Peyer's patch (tissue), 4 donors: Measurements from ENCODE around the gene NDNF. TPM values are rescaled to one million over a fixed set of nuclear protein-coding genes. Genes with fewer than 3 reads are reported as not detected.

Experiments used
- DNase-seq, 3 donors: peaks; one replicate each; pipeline ENCODE4 v3.0.0-alpha.2; 2017 to 2019
- H3K27ac ChIP-seq, 4 donors: fragments of 200-600 bp; sonication (generic); one replicate each; pipeline ENCODE4 v1.5.1; 2016 to 2019
- H3K27me3 ChIP-seq, 2 donors: fragments of 200-600 bp; sonication (generic); one replicate each; pipeline ENCODE4 v1.5.1; 2019
- H3K36me3 ChIP-seq, 3 donors: fragments of 200-600 bp; sonication (generic); one replicate each; pipeline ENCODE4 v1.5.1; 2016 to 2019
- H3K4me1 ChIP-seq, 4 donors: fragments of 200-600 bp; sonication (generic); one replicate each; pipeline ENCODE4 v1.5.1; 2016 to 2019
- H3K4me3 ChIP-seq, 4 donors: fragments of 200-600 bp; sonication (generic); 1 replicate in 3 of 4; 2 replicates in 1 of 4; pipeline ENCODE4 v1.5.1; 2016 to 2019; ENCODE audit warnings: mild to moderate bottlenecking in 1 of 4
- H3K9me3 ChIP-seq, 4 donors: fragments of 200-600 bp; sonication (generic); one replicate each; pipeline ENCODE4 v1.5.1; 2016 to 2019; ENCODE audit warnings: mild to moderate bottlenecking in 1 of 4
- POLR2A ChIP-seq, 2 donors: fragments of 450-650 bp; IDR thresholded peaks; one replicate each; pipeline ENCODE4 v1.5.1; 2017; ENCODE audit warnings: antibody characterized with exemption in 2 of 2, mild to moderate bottlenecking in 2 of 2, moderate library complexity in 2 of 2
- total RNA-seq, 4 donors: library from RNA; depleted of rRNA; stranded (reverse); fragments of >200 nt; gene quantifications; one replicate each; pipeline ENCODE4 v1.1.0, GENCODE V29; 2016
- TF ChIP-seq, protein P1 (sequence below), 6 experiments: fragments of 450-650 bp in 4 of 6; fragments of 200-600 bp in 2 of 6; sonication (generic) in 1 of 6; IDR thresholded peaks; one replicate each; pipeline ENCODE4 v1.5.1; 2017 to 2019; ENCODE audit warnings: antibody characterized with exemption in 6 of 6, mild to moderate bottlenecking in 3 of 6, moderate library complexity in 1 of 6

The NDNF gene
- total RNA-seq, 4 donors from 2014 or later, result 0.70 to 2.9 (median 2.3) TPM; not detected in 1

DNA sequence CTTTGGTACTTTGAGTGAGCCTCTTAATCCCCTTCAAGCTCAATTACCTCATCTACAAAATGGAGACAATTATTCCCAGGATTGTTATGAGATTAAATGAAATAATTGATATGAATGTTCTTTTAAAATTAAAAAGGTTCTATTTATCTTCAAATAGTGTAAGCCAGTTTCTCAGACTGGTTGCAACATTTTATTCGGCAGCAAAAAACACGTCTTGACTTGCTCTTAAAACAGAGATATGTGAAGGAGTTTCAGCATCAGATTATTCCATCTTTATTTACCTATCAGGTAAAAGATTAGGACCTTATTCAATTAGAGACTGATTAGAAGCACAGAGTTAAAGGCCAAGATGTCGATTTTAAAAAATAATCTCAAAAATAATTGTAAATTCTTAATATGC lies 10.5 kb downstream of the NDNF start:
- TF ChIP-seq POLR2A (IDR thresholded peaks at IDR 0.05), result no peak
- TF ChIP-seq, protein P1, sequence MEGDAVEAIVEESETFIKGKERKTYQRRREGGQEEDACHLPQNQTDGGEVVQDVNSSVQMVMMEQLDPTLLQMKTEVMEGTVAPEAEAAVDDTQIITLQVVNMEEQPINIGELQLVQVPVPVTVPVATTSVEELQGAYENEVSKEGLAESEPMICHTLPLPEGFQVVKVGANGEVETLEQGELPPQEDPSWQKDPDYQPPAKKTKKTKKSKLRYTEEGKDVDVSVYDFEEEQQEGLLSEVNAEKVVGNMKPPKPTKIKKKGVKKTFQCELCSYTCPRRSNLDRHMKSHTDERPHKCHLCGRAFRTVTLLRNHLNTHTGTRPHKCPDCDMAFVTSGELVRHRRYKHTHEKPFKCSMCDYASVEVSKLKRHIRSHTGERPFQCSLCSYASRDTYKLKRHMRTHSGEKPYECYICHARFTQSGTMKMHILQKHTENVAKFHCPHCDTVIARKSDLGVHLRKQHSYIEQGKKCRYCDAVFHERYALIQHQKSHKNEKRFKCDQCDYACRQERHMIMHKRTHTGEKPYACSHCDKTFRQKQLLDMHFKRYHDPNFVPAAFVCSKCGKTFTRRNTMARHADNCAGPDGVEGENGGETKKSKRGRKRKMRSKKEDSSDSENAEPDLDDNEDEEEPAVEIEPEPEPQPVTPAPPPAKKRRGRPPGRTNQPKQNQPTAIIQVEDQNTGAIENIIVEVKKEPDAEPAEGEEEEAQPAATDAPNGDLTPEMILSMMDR (IDR thresholded peaks at IDR 0.05), result no peak
- Histone ChIP-seq H3K4me1 (no peaks in the 10 kb centered on the region), H3K27ac (no peak overlapping the region)

DNA sequence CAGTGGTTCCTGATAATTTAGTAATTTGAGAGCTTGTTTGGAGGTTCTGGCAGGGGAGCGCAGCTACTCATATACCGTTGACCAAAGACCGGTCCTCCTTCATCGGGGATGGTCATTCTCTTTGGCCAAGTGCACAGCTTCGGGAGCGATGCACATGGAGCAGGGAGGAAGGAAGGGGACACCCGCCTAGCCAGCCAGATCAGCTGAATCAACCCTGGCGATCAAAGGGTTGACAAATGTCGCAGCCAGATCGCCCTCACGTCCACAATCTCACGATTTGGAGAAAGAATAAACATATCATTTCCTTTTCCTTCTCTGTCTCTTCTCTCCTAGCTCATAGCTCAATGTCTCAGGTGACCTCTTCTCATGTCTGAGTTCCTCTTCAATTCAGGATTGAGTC lies 11.1 kb downstream of the NDNF start:
- H3K27ac ChIP-seq, result no peak overlapping the region
- H3K4me3 ChIP-seq, result no peak overlapping the region
- no peaks in the 10 kb centered on the region for H3K27me3 ChIP-seq
- no peaks in the 10 kb centered on the region for H3K36me3 ChIP-seq
- H3K9me3 ChIP-seq, result no peaks in the 10 kb centered on the region
- no peak for DNase-seq
- TF ChIP-seq POLR2A (IDR thresholded peaks at IDR 0.05), result no peak
- TF ChIP-seq, protein P1 (IDR thresholded peaks at IDR 0.05), result no peak
- no peaks in the 10 kb centered on the region for H3K4me1 ChIP-seq

More for the DNA sequence above, 10.5 kb downstream of the NDNF start:
- Histone ChIP-seq H3K36me3 (no peaks in the 10 kb centered on the region), H3K9me3 (no peaks in the 10 kb centered on the region), H3K27me3 (no peaks in the 10 kb centered on the region), H3K4me3 (no peak overlapping the region)
- DNase-seq, result no peak

DNA sequence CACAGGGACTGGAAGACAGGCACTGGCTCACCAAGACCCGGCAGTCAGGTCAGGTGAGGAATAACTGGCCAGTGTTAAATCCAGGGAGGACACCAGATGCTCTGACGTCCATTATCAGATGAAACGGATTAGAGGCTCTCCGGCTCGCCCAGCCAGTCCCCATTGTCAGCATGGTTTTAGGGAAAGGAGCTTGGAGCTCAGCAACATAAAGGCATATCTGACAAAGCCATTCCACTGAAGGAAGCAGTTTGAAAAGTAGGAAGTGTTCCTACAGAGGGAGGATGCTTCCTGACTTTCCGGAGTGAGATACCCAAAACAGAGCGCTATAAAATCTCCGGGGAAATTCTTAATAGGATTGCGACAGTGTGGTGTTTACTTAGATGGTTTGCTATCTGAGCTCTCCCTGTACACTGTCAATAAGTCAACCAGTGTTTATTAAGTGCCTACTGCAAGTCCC lies 14.8 kb downstream of the NDNF start:
- Histone ChIP-seq H3K27me3 (no peaks in the 10 kb centered on the region), H3K9me3 (no peaks in the 10 kb centered on the region), H3K4me1 (no peaks in the 10 kb centered on the region), H3K36me3 (no peaks in the 10 kb centered on the region), H3K4me3 (no peak overlapping the region), H3K27ac (no peak overlapping the region)
- no peak for DNase-seq
- TF ChIP-seq POLR2A (IDR thresholded peaks at IDR 0.05), result no peak
- TF ChIP-seq, protein P1 (IDR thresholded peaks at IDR 0.05), result no peak

DNA sequence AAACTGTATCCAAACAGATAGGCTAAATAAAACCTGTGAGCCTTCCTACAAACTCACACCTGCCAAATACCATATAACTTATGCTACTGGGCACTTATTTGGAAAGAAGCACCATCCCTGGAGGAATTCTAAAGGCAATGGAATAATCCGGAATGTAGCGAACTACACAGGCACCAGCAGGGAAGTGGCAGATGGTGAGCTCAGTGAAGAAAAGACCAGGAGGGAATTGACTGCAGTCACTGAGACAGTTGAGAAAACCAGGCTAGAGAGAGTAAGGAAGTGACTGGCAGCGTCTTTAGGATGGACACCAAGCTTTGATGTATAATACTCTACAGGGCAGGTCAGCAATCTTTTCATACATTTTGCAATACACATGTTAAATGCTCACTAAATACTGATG lies 16.3 kb downstream of the NDNF start:
- TF ChIP-seq, protein P1 (IDR thresholded peaks at IDR 0.05), result no peak
- TF ChIP-seq POLR2A (IDR thresholded peaks at IDR 0.05), result no peak
- Histone ChIP-seq H3K36me3 (no peaks in the 10 kb centered on the region), H3K27ac (no peak overlapping the region), H3K4me3 (no peak overlapping the region), H3K9me3 (no peaks in the 10 kb centered on the region), H3K27me3 (no peaks in the 10 kb centered on the region), H3K4me1 (no peaks in the 10 kb centered on the region)
- no peak for DNase-seq

DNA sequence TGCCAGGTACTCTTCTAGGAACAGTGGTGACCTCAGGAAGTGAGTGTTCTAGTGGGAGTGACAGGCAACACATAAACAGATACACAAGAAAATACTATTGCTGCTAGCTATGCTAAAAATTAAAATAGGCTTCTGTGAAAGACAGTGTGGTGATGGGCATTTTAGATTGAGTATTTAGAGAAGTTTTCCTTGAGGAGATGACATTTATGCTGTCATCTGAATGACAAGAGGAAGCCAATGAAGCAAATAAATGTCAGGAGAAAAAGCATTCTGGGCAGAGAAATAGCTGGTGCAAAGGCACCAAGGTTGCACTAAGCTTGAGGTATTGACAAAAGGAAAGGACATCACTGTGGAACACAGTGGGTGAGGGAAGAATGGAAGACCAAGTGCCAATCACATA lies 18.0 kb downstream of the NDNF start:
- H3K36me3 ChIP-seq, result no peaks in the 10 kb centered on the region
- H3K27me3 ChIP-seq, result no peaks in the 10 kb centered on the region
- no peak for DNase-seq
- no peaks in the 10 kb centered on the region for H3K9me3 ChIP-seq
- H3K4me3 ChIP-seq, result no peak overlapping the region
- no peak overlapping the region for H3K27ac ChIP-seq
- H3K4me1 ChIP-seq, result no peaks in the 10 kb centered on the region
- TF ChIP-seq POLR2A (IDR thresholded peaks at IDR 0.05), result no peak
- TF ChIP-seq, protein P1 (IDR thresholded peaks at IDR 0.05), result no peak

DNA sequence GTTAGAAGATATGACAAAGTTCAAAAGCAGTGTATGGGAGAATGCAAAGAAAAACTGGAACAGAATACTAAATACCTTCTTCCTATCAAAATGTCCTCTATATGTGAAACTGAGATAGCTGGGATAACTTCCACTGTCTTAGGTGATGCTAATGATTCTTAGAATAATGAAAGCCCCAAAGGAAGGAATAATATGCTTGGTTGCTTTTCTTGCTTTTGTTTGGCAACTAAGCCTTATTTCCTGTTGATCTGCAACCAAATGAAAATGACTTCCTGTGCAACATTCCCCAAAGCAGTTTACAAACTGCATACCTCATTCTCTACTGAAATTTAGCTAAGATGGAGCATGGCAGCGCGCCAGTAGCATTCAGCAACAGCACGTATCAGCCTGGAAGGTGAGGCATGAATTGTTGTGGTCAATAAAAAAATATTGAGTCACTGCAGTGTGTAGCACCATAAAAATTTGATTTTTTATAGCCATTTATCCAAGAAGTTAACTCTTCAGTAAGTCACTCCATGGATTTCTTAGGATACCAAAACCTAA lies 18.7 kb downstream of the NDNF start:
- no peaks in the 10 kb centered on the region for H3K36me3 ChIP-seq
- TF ChIP-seq, protein P1 (IDR thresholded peaks at IDR 0.05), result no peak
- TF ChIP-seq POLR2A (IDR thresholded peaks at IDR 0.05), result no peak
- H3K4me3 ChIP-seq, result no peak overlapping the region
- H3K27ac ChIP-seq, result no peak overlapping the region
- H3K4me1 ChIP-seq, result no peaks in the 10 kb centered on the region
- no peaks in the 10 kb centered on the region for H3K9me3 ChIP-seq
- H3K27me3 ChIP-seq, result no peaks in the 10 kb centered on the region
- DNase-seq, result no peak
